Measurements from ENCODE around the gene LOXHD1. TPM values are rescaled to one million over a fixed set of nuclear protein-coding genes. Genes with fewer than 3 reads are reported as not detected.

LOXHD1 gene, protein sequence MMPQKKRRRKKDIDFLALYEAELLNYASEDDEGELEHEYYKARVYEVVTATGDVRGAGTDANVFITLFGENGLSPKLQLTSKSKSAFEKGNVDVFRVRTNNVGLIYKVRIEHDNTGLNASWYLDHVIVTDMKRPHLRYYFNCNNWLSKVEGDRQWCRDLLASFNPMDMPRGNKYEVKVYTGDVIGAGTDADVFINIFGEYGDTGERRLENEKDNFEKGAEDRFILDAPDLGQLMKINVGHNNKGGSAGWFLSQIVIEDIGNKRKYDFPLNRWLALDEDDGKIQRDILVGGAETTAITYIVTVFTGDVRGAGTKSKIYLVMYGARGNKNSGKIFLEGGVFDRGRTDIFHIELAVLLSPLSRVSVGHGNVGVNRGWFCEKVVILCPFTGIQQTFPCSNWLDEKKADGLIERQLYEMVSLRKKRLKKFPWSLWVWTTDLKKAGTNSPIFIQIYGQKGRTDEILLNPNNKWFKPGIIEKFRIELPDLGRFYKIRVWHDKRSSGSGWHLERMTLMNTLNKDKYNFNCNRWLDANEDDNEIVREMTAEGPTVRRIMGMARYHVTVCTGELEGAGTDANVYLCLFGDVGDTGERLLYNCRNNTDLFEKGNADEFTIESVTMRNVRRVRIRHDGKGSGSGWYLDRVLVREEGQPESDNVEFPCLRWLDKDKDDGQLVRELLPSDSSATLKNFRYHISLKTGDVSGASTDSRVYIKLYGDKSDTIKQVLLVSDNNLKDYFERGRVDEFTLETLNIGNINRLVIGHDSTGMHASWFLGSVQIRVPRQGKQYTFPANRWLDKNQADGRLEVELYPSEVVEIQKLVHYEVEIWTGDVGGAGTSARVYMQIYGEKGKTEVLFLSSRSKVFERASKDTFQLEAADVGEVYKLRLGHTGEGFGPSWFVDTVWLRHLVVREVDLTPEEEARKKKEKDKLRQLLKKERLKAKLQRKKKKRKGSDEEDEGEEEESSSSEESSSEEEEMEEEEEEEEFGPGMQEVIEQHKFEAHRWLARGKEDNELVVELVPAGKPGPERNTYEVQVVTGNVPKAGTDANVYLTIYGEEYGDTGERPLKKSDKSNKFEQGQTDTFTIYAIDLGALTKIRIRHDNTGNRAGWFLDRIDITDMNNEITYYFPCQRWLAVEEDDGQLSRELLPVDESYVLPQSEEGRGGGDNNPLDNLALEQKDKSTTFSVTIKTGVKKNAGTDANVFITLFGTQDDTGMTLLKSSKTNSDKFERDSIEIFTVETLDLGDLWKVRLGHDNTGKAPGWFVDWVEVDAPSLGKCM (N-terminal part only)
- total RNA-seq (2016; rRNA removed; fragmentation: Illumina TruSeq; extraction: Trizol) (not detected in 2 replicates), polyA plus RNA-seq (2011; rRNA removed) (not detected in 2 replicates), polyA minus RNA-seq (2011; rRNA and poly(A)+ RNA removed; ENCODE audit: low replicate concordance) (not detected in 2 replicates), Bru-seq, nascent RNA (not detected), BruChase-seq, experiment 1, labeled RNA remaining after a 6-hour chase (percentile 3 among the genes with signal in this experiment), BruChase-seq, experiment 2, labeled RNA remaining after a 2-hour chase (percentile 7 among the genes with signal in this experiment)
- total RNA-seq (2016; cell fraction: cytosol; rRNA removed; fragmentation: Illumina TruSeq; extraction: Trizol; ENCODE audit: low read depth) = not detected in 2 replicates
- not detected in 2 replicates for total RNA-seq (2016; cell fraction: insoluble cytoplasmic fraction; rRNA removed; fragmentation: Illumina TruSeq; extraction: Trizol)
- total RNA-seq (2016; cell fraction: membrane; rRNA removed; fragmentation: Illumina TruSeq; extraction: Trizol) = not detected in 2 replicates
- total RNA-seq (2016; cell fraction: nucleus; rRNA removed; fragmentation: Illumina TruSeq; extraction: Trizol) = not detected in 2 replicates
- not detected in 2 replicates for polyA plus RNA-seq (2011; cell fraction: cytosol; rRNA removed)
- not detected in 2 replicates for polyA plus RNA-seq (2011; cell fraction: nucleus; rRNA removed)
- polyA plus RNA-seq (2012) = not detected in 2 replicates
- polyA plus RNA-seq (2016; cell fraction: cytosol; fragmentation: Illumina TruSeq; extraction: Trizol; ENCODE audit: low read depth) = not detected in 2 replicates
- polyA plus RNA-seq (2016; cell fraction: insoluble cytoplasmic fraction; fragmentation: Illumina TruSeq; extraction: Trizol; ENCODE audit: low read depth) = not detected in 2 replicates
- polyA plus RNA-seq (2016; cell fraction: membrane; fragmentation: Illumina TruSeq; extraction: Trizol; ENCODE audit: low read depth) = not detected in 2 replicates
- polyA plus RNA-seq (2016; cell fraction: nucleus; fragmentation: Illumina TruSeq; extraction: Trizol; ENCODE audit: insufficient read depth, low read depth) = not detected in 2 replicates
- not detected in 2 replicates for polyA minus RNA-seq (2011; cell fraction: cytosol; rRNA and poly(A)+ RNA removed)
- polyA minus RNA-seq (2011; cell fraction: nucleus; rRNA and poly(A)+ RNA removed) = not detected in 2 replicates
- long read RNA-seq, experiment 1 = 0 reads
- long read RNA-seq, experiment 2 = 0 reads

GRCh38 chr18:46657115-46657955 is at the start of gene LOXHD1:
TSS of gene LOXHD1 (minus strand) at chr18:46657220. CDS start at chr18:46657033, 187 bp downstream.
- peak; percentile 22; the same call in 2 of the 3 replicates for ATAC-seq
- TF ChIP-seq SCMH1 (CRISPR knock-in tag; IDR thresholded peaks at IDR 0.05; ENCODE audit: borderline replicate concordance) (no peak), PTBP1 (IDR thresholded peaks at IDR 0.05; ENCODE audit: low read depth, low read length, poor library complexity, severe bottlenecking) (no peak), PCBP2 (optimal IDR thresholded peaks at IDR 0.05; ENCODE audit: low read depth, low read length, poor library complexity, severe bottlenecking) (no peak), SRSF9 (IDR thresholded peaks at IDR 0.05; ENCODE audit: borderline replicate concordance, insufficient read depth, low read depth, low read length, poor library complexity, severe bottlenecking) (no peak), FOXK1 (CRISPR knock-in tag; IDR thresholded peaks at IDR 0.05; ENCODE audit: borderline replicate concordance, low read depth) (no peak), BRD4 (CRISPR knock-in tag; IDR thresholded peaks at IDR 0.05) (no peak), HMG20A (CRISPR knock-in tag; IDR thresholded peaks at IDR 0.05; ENCODE audit: borderline replicate concordance) (no peak), KAT2B (IDR thresholded peaks at IDR 0.05; ENCODE audit: borderline replicate concordance, low read depth, low read length) (no peak), SRSF4 (IDR thresholded peaks at IDR 0.05; ENCODE audit: low read depth, low read length, poor library complexity, severe bottlenecking) (no peak), ZNF570 (CRISPR knock-in tag; IDR thresholded peaks at IDR 0.05; ENCODE audit: borderline replicate concordance) (no peak)
- TF ChIP-seq, protein P1, sequence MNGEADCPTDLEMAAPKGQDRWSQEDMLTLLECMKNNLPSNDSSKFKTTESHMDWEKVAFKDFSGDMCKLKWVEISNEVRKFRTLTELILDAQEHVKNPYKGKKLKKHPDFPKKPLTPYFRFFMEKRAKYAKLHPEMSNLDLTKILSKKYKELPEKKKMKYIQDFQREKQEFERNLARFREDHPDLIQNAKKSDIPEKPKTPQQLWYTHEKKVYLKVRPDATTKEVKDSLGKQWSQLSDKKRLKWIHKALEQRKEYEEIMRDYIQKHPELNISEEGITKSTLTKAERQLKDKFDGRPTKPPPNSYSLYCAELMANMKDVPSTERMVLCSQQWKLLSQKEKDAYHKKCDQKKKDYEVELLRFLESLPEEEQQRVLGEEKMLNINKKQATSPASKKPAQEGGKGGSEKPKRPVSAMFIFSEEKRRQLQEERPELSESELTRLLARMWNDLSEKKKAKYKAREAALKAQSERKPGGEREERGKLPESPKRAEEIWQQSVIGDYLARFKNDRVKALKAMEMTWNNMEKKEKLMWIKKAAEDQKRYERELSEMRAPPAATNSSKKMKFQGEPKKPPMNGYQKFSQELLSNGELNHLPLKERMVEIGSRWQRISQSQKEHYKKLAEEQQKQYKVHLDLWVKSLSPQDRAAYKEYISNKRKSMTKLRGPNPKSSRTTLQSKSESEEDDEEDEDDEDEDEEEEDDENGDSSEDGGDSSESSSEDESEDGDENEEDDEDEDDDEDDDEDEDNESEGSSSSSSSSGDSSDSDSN (CRISPR knock-in tag; IDR thresholded peaks at IDR 0.05) = no peak

More at GRCh38 chr18:46657115-46657955, at the start of gene LOXHD1:
- no peak within 1 kb of the TSS for H2AFZ ChIP-seq (ENCODE audit: low read length)
- no peaks in the 10 kb centered on the region for H3K4me1 ChIP-seq (ENCODE audit: insufficient read depth, low read length)
- H3K79me2 ChIP-seq (ENCODE audit: insufficient read depth, low read length) = no peaks in the 10 kb centered on the region
- BruUV-seq (replicated peaks) = no TSS peak
- POLR2A ChIA-PET = no interaction called here
- 51% methylated on average over 13 of the region's 25 CpGs for WGBS (ENCODE audit: low lambda C conversion rate)
- H3K27me3 ChIP-seq (ENCODE audit: control insufficient read depth in 1 of 2, insufficient read depth in 2 of 2, low read length in 2 of 2) = no peaks in the 10 kb centered on the region
- H3K4me2 ChIP-seq (ENCODE audit: low read depth, low read length) = no peak within 1 kb of the TSS
- FAIRE-seq = no peak
- in situ Hi-C loops (cut with HindIII; ENCODE audit: extremely low pct_ligation_motif_present, low pct_unique_long_range_greater_than_20kb) (loop anchor here (5.0 to 10.0 kb wide), 3 partner anchors 95 to 513 kb away; no protein-coding TSS in a partner anchor), intact Hi-C loops (cut with micrococcal nuclease; ENCODE audit: unreplicated experiment) (no loop called here)
- no peak within 1 kb of the TSS for H3K4me3 ChIP-seq (replicated peaks in 1 of 3; ENCODE audit: insufficient read depth in 1 of 3, low read depth in 2 of 3, low read length in 3 of 3)
- no peaks in the 10 kb centered on the region for H3K9me3 ChIP-seq (ENCODE audit: low read length)
- no peaks in the 10 kb centered on the region for H3K36me3 ChIP-seq (replicated peaks in 1 of 2; ENCODE audit: control insufficient read depth in 1 of 2, insufficient read depth in 2 of 2, low read length in 2 of 2)
- no peak within 1 kb of the TSS for H3K9ac ChIP-seq (ENCODE audit: insufficient read depth, low read depth, low read length)
- CTCF ChIA-PET (ENCODE audit: low intra/inter-chr PET ratio, low total read pairs) = interaction anchor here (1.2 to 1.8 kb wide), 3 partner anchors 102 to 509 kb away, joined by 7 to 25 read pairs (median 10); no protein-coding TSS in a partner anchor
- no peak within 1 kb of the TSS for H3K27ac ChIP-seq (ENCODE audit: extremely low read length, insufficient read depth, low read length)
- no peak for DNase-seq (ENCODE audit: low spot score)
- H4K20me1 ChIP-seq (ENCODE audit: insufficient read depth, low read length) = no peaks in the 10 kb centered on the region
